Thoracic aorta (tissue), 2 donors: ENCODE data around the gene HCN3. TPM values are rescaled to one million over a fixed set of nuclear protein-coding genes. Genes with fewer than 3 reads are reported as not detected.
A peak's percentile ranks its signal among the peaks of the same experiment; 100 is the strongest.

ENCODE experiments used
- ATAC-seq: fragments of 150-250 bp; one replicate; pipeline ENCODE4 v1.8.0; 2017; ENCODE audit warnings: low read depth; ENCODE audit not compliant: insufficient number of reproducible peaks, low FRiP score
- DNase-seq: peaks from one replicate; pipeline ENCODE4 v3.0.0-alpha.2; 2020; ENCODE audit warnings: low spot score
- H3K27ac ChIP-seq, 2 donors: fragments of 200-600 bp; sonication (generic); 1 replicate in 1 of 2; 2 replicates in 1 of 2; pipeline ENCODE4 v1.5.1; 2016; ENCODE audit warnings: mild to moderate bottlenecking in 2 of 2, moderate library complexity in 2 of 2
- H3K27me3 ChIP-seq: fragments of 200-600 bp; sonication (generic); replicated peaks from 2 replicates; pipeline ENCODE4 v1.6.0; 2016; ENCODE audit warnings: mild to moderate bottlenecking; ENCODE audit not compliant: insufficient read depth
- H3K36me3 ChIP-seq: fragments of 200-600 bp; sonication (generic); one replicate; pipeline ENCODE4 v1.5.1; 2016
- H3K4me1 ChIP-seq, 2 donors: fragments of 200-600 bp; sonication (generic); 1 replicate in 1 of 2; 2 replicates in 1 of 2; pipeline versions ENCODE4 v1.5.1 to v1.6.0; 2016; ENCODE audit warnings: low read depth in 2 of 2, mild to moderate bottlenecking in 1 of 2; ENCODE audit not compliant: control insufficient read depth in 1 of 2
- H3K4me3 ChIP-seq: fragments of 200-600 bp; sonication (generic); 2 replicates; pipeline ENCODE4 v1.5.1; 2016; ENCODE audit warnings: mild to moderate bottlenecking
- H3K9me3 ChIP-seq: fragments of 200-600 bp; sonication (generic); 2 replicates; pipeline ENCODE4 v1.5.1; 2016
- total RNA-seq, 2 donors: library from RNA; depleted of rRNA; stranded (reverse); fragments of >200 nt; gene quantifications; one replicate each; pipeline versions ENCODE4 v1.1.0 to v1.2.3, GENCODE V29; 2016
- TF ChIP-seq, protein P1 (sequence below): fragments of 200-600 bp; sonication (generic); IDR thresholded peaks from one replicate; pipeline ENCODE4 v1.5.1; 2019; ENCODE audit warnings: antibody characterized with exemption

The HCN3 gene
- total RNA-seq, 2 donors from 2014 or later = 0.92 to 1.9 TPM

DNA sequence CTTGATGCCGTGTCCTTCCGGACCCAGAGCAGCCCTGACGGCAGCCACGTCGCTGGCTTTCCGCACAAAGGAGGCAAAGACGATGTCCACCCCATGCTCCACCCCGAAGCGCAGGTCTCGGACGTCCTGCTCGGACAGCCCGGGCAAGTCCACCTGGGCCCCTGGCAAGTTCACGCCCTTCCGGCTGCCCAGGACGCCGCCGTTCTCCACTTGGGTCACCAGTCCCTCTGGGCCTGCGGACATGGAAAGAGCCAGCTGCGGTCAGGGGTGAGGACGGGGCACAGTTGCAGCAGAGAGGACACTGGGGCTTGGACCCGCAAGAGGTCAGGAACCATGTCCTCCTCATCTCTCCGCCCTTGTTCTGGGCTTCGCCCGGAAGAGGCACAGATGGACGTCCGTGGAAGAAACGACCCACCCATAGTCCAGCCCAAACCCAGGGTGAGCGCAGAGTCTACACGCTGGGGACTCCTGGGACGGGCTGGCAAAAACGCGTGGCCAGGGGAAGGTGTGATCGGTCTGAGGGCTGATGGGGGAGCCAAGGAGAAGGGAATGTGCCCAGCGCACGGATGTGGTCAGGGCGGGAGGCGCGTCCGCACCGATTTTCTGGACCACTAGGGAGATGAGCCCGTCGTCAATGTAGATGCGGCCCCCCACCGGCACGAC is 17.4 kb downstream of the HCN3 start:
- no peak overlapping the region for H3K27ac ChIP-seq
- peak overlapping the region; percentile 45 for H3K4me3 ChIP-seq
- ATAC-seq (no peak), DNase-seq (no peak)
- H3K9me3 ChIP-seq = no peaks in the 10 kb centered on the region
- peaks cover 7% of the 10 kb centered on the region for H3K27me3 ChIP-seq
- TF ChIP-seq, protein P1, sequence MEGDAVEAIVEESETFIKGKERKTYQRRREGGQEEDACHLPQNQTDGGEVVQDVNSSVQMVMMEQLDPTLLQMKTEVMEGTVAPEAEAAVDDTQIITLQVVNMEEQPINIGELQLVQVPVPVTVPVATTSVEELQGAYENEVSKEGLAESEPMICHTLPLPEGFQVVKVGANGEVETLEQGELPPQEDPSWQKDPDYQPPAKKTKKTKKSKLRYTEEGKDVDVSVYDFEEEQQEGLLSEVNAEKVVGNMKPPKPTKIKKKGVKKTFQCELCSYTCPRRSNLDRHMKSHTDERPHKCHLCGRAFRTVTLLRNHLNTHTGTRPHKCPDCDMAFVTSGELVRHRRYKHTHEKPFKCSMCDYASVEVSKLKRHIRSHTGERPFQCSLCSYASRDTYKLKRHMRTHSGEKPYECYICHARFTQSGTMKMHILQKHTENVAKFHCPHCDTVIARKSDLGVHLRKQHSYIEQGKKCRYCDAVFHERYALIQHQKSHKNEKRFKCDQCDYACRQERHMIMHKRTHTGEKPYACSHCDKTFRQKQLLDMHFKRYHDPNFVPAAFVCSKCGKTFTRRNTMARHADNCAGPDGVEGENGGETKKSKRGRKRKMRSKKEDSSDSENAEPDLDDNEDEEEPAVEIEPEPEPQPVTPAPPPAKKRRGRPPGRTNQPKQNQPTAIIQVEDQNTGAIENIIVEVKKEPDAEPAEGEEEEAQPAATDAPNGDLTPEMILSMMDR = no peak
- peaks cover 5 to 8% of the 10 kb centered on the region in 2 donors for H3K4me1 ChIP-seq
- no peaks in the 10 kb centered on the region for H3K36me3 ChIP-seq

DNA sequence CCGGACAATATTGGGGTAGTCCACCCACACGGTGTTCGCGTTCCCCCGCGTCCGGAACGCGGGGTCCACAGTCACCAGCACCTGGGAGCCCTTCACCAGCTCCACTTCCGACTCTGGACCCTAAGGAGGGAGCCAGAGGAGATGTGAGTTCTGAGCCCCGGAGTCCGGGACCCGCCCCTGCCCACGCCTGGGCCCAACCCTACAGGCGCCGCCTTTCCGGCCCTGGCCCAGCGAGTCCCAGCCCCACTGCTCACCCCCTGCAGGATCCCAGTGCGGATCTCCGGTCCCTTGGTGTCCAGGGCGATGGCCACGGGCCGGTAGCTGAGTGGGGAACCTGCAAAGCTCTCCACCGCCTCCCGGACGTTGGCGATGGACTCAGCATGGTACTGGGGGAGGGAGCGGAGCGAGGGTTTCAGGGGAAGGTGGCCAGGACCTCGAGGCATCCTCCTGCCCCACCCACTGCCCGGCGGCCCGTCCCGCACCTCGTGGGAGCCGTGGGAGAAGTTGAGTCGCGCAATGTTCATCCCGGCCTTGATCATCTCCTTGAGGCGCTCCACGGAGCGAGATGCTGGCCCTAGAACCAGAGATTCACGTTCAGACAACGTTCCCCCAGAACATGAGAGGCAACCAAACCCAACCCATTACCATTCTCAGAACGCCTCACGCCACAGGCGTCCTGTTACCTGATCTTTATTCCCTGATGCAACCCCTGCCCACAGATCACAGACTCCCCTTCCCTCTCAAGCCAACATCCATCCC is 18.1 kb downstream of the HCN3 start:
- Histone ChIP-seq H3K36me3 (no peaks in the 10 kb centered on the region), H3K4me1 (peaks cover 5 to 8% of the 10 kb centered on the region in 2 donors), H3K27ac (no peak overlapping the region), H3K9me3 (no peaks in the 10 kb centered on the region), H3K4me3 (peak overlapping the region; percentile 45), H3K27me3 (peaks cover 7% of the 10 kb centered on the region)
- TF ChIP-seq, protein P1 = no peak
- ATAC-seq = no peak
- no peak for DNase-seq

DNA sequence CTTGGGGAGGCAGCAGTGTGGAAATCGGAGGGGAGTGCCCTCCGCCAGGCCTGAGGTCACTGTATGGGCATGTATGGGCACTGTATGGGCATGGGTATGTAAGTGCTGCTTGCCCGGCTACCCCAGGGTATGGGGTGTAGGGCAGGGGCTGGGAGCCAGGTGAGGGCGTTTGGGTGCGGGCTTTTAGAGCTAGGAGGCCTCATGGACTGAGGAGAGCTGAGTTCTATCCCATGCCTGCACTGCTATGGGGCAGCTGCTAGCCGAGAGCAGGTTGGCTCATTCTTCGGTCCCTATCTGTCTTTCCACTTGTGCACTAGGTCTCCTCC is 18.6 kb downstream of the HCN3 start:
- TF ChIP-seq, protein P1 = no peak
- no peak overlapping the region for H3K4me3 ChIP-seq
- no peaks in the 10 kb centered on the region for H3K36me3 ChIP-seq
- peaks cover 7% of the 10 kb centered on the region for H3K27me3 ChIP-seq
- ATAC-seq = no peak
- DNase-seq = no peak
- no peak overlapping the region for H3K27ac ChIP-seq
- no peaks in the 10 kb centered on the region for H3K9me3 ChIP-seq
- peaks cover 5 to 8% of the 10 kb centered on the region in 2 donors for H3K4me1 ChIP-seq

DNA sequence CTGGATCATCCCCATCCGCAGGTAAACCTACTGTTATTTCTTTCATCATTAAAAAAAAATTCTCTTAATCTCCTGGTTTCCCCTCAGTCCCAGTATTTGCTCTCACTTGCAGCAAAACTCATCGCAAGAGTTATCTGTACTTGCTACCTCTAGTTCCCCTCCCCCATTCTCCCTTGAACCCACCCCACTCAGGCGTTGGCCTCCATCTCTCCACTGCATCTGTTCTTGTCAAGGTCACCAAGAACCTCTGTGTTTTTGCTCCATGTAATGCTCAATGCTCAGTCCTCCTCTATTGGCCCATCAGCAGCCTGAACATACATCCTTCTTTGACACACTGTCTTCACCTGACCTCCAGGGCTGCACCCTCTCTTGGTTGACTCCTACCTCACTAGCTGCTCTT is 19.4 kb downstream of the HCN3 start:
- TF ChIP-seq, protein P1 = no peak
- ATAC-seq = peak; percentile 24

DNA sequence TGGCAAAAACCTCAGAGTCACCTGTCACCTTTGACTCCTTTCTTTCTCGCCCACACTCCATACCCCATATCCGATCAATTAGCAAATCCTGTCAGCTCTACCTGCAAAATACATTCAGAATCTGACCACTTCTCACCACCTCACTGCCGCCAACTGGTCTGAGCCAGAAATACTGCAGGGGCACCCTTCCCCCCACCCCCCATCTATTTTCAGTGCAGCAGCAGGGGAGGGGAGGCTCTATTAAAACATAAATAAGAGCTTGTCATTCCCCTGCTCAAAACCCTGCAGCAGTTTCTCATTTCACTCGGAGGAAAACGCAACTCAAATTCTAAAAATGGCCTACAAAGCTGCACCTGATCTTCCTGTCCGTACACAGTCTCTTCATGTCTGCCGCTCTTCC is 20.1 kb downstream of the HCN3 start:
- Histone ChIP-seq H3K4me3 (no peak overlapping the region), H3K36me3 (no peaks in the 10 kb centered on the region), H3K27me3 (peaks cover 7% of the 10 kb centered on the region), H3K4me1 (peaks cover 5 to 8% of the 10 kb centered on the region in 2 donors), H3K9me3 (no peaks in the 10 kb centered on the region), H3K27ac (no peak overlapping the region)
- ATAC-seq = no peak
- no peak for DNase-seq
- TF ChIP-seq, protein P1 = no peak

More for the DNA sequence above, 19.4 kb downstream of the HCN3 start:
- peaks cover 5 to 8% of the 10 kb centered on the region in 2 donors for H3K4me1 ChIP-seq
- H3K36me3 ChIP-seq = no peaks in the 10 kb centered on the region
- no peaks in the 10 kb centered on the region for H3K9me3 ChIP-seq
- peaks cover 7% of the 10 kb centered on the region for H3K27me3 ChIP-seq
- DNase-seq = no peak
- H3K27ac ChIP-seq = no peak overlapping the region
- H3K4me3 ChIP-seq = no peak overlapping the region
